NCI-H510A treated with DMSO at 0.1 percent for 48 hours (cell line): Measurements from ENCODE around the gene NADSYN1.

ENCODE experiments used
- DNase-seq: peaks from one replicate; lab custom pipeline; 2025; lab: John Stamatoyannopoulos, UW

The NADSYN1 gene

DNA sequence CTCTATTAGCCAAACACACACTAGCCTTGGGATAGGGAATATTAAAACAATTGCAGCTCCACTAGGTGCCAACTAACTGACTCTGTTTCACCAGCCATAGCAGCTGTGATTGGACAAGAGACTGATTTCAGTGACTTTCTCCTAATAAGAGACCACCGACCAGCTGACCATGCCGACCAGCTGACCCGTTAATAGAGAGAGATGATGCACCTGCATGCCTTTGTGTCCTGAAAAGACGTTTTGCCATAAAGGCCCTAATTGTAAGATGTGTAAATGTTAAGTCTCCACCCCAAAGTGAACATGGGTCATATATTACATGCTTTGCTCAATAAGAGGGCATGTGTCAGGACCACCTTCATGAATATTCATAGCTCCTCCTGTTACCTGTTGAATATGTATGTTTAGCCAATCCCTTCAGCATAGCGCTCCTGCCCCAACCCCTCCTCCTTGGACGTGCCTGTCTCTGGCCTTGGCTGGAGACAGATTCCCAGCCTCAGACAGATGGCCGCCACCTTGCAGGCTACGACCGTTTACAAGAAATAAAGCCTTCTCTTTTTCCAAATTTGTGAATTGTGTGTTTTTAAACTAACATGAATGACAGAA lies 1.3 kb upstream of the NADSYN1 start:
- peak; percentile 50 for DNase-seq

DNA sequence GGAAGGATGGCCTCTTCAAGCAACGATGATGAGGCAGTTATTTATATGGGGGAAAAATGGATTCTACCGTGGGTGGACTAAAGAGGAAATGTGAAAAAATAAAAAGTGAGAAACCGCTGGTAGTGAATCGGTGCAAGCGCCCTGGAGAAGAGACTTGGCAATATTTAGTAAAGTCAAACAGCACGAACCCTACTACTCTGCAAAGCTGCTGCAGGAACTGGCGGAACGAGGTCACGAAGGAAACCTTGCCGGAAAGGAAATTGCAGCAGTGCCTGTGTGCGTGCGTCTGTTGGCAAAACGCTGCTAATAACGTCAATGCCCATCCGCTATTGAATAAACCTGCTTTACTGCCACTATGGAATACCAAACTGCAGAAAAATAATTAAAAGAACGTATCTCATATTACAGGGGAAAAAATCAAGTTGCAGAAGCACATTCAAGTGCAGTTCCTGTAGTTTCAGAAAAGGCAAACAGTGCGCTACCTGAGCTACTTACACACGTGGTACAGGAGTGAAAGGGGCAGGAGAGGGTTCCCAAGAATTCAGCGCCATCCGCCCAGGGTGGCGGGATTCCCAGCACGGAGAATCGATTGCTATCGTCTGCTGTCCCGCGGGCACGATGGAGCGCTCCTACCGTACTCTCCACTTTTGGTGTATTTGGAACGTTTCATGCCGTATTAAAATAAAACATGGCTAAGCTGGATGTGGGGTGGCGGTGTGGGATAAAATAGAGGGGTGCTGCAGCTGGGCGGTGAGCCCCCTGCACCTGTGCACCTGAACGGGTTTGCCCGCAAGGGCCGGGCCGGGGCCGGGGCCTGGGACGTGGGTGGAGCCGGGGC lies 585 bp upstream of the NADSYN1 start:
- DNase-seq = peak; percentile 67

DNA sequence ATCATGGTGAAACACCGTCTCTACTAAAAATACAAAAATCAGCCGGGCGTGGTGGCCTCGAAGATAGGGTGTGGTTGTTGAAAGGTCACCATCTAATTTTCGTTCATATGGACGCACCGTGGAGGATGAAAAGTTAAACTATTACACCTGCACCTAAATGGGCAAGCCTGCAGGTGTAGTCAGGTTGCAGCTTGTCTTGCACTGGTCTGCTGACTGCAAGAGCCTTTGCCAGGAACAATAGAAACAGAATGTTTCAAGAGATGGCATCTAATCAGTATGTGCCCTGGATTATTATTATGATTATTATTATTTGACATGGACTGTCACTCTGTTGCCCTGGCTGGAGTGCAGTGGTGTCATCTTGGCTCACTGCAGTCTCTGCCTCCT lies 908 bp downstream of the NADSYN1 start:
- no peak for DNase-seq

DNA sequence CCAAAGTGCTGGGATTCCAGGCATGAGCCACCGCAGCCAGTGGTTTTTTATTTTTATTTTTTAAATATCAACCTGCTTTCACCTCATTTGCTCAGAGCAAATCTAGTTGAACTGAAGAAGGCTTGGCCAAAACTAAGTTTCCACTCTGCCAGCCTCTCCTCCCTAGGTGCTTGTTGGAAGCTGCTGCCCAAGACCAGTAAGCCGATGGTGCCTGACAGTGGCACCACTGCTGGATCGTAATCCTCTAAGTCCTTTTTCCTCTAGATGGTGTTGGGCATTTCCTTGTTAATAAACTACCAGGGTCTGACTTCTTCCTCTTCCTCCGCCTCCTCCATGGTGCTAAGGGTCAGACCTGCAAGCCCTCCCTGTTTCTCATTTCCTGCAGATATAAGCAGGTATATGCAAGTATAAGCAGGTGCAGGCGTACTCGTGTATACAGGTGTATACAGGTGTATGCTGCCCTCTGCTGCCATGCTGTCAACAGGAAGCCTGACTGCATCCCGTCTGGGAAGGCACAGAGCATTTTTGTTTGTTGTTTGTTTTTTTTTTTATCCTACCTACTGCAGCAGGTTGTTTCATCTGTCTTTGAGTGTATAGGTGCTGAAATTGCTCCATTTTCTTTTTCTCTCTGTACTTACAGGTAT lies 1.6 kb downstream of the NADSYN1 start:
- DNase-seq = peak; percentile 28

DNA sequence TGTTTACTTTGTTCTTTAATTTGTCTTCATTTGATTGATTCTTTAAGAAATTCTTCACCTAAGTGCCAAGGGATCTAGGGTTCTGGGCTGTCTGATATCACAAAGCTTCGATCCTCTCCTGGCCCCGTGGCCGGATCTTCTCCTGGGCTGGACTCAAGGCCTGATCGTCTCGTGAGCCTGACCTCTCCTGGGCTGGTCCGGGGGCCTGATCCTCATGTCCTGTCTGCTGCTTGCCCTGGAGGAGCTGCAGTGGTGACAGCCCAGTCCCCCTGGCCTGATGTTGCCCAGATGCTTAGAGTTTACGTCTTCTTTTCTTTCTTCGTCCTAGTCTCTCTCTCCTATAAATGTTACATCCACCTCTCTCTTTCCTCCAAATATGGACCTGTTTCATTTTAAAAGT lies 3.3 kb downstream of the NADSYN1 start:
- DNase-seq = no peak

DNA sequence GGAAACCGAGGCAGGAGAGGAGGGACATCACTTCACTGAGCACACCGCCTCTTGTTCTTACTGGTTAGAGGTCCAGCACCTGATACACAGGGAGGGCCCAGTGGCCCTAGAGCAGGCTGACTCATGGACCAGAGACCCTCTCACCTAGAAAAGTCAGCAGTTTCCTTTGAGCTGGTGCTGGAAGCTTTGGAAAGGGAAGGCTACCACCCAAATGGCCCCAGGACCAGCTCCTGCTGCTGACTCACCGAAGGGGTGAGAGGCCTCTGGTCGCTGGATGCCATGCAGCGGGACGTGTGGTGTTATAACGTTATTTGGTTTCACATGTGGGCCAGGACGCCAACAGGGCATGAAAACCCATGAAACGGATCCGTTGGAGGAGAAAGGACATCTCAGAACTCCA lies 3.8 kb downstream of the NADSYN1 start:
- no peak for DNase-seq

DNA sequence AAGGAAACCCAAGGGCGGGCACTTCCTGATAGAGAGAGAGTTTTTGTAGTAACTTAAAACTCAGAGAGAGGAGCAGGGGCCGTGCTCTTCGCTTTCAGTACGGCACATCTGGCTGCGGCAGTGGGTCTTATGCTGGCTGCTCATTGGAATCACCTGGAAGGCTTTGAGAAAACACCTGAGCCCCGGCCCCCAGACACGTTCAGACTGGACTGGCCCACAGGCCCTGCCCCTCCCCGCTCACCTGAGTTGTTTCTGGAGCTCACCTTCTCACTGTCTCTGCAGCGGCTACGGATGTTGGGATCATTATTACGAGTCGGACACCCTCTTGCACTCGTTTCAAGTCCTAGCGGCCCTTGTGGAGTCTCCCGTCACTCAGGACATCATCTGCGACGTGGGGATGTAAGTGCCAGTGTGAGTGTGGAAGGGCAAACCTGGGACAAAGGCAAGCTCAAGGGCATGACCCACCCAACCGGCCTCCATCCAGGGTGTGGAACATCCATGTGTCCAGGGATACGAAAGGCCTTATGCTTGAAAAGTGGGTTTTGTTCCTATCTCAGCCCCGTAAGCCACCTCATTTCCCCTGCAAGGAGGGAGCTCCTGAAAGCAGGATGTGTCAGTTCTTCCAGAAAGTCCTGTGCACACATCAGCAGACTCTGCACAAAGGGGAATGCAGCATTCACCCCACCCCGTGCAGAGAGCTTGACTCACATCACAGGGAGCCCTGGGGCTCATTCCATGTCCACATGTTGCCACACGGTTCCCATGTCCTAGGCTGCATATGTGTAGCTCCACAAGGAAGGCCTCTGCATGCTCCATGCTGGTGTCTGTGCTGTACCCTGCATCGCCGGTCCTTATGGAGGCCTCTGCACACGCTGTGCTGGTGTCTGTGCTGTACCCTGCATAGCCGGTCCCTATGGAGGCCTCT lies 5.4 kb downstream of the NADSYN1 start:
- DNase-seq = no peak

DNA sequence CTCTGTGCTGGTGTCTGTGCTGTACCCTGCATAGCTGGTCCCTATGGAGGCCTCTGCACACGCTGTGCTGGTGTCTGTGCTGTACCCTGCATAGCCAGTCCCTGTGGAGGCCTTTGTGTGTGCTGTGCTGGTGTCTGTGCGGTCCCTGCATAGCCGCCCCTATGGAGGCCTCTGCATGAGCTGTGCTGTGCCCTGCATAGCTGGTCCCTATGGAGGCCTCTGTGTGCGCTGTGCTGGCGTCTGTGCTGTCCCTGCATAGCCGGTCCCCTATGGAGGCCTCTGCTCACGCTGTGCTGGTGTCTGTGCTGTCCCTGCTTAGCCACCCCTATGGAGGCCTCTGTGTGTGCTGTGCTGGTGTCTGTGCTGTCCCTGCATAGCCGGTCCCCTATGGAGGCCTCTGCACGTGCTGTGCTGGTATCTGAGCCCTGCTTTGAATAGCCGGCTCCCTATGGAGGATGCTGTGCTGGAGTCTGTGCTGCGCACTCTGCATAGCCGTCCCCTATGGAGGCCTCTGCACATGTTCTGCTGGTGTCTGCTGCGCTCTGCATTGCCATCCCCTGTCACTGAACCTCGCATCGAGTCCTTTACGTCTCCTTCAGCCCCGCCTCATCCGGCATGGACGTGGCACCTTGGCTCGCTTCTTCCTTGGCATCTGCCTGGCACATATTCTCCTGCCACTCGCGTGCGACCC lies 6.2 kb downstream of the NADSYN1 start:
- DNase-seq = no peak

DNA sequence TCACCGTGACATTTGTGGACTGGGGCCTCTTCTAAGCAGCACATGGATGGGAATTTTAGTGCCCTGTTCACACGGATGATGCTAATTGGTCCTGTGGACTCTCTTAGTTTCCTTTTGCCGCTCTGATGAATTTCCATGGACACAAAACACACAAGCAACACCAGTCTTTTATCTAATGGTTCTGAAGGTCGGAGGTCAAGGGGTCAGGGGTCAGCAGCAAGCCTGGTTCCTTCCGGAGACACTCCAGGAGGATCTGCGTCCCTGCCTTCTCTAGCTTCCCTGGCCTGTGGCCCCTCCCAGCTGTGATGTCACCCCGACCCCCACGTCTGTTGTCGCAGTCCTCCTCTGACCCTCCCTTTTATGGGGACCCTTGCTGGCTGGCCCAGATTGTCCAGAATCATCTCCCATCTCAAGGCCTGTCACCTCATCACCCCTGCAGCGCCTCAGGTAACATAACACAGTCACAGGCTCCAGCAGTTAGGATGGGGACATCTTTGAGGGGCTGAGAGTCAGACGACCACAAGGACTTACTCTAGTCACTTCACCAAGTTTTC lies 6.8 kb downstream of the NADSYN1 start:
- DNase-seq = no peak

DNA sequence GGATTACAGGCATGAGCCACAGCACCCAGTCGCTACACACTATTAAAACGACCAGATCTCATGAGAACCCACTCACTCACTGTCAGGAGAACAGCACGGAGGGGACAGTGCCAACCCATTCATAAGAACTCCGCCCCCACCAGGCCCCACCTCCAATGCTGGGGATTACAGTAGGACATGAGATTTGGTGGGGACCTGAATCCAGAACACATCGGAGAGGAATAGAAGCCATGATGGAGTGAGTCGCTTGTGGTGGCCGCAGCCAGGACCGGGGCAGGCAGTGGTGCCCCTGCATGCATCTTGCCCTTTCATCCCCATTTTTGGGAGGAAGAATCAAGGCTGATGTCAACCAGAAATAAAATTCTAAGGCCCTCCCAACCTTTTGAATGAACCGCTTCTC lies 8.7 kb downstream of the NADSYN1 start:
- DNase-seq = no peak

DNA sequence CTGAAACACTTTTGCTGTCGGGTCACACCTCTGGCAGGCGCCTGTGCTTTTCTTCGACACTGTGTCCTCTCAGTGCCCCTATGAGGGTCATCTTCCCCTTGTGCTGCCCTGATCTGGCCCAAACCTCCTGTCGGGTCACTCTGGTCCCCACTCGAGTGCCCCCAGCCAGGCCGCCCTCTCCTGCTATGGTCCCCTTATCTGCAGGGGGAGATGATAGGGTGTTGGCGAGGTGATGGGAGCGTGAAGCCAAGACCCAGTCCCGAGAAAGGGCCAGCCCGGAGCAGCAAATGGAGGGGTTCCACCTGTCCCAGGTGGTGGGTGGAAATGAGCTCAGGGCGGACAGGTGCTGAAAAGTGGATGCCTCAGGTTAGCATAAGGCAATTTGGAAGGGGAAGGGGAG lies 9.7 kb downstream of the NADSYN1 start:
- no peak for DNase-seq

DNA sequence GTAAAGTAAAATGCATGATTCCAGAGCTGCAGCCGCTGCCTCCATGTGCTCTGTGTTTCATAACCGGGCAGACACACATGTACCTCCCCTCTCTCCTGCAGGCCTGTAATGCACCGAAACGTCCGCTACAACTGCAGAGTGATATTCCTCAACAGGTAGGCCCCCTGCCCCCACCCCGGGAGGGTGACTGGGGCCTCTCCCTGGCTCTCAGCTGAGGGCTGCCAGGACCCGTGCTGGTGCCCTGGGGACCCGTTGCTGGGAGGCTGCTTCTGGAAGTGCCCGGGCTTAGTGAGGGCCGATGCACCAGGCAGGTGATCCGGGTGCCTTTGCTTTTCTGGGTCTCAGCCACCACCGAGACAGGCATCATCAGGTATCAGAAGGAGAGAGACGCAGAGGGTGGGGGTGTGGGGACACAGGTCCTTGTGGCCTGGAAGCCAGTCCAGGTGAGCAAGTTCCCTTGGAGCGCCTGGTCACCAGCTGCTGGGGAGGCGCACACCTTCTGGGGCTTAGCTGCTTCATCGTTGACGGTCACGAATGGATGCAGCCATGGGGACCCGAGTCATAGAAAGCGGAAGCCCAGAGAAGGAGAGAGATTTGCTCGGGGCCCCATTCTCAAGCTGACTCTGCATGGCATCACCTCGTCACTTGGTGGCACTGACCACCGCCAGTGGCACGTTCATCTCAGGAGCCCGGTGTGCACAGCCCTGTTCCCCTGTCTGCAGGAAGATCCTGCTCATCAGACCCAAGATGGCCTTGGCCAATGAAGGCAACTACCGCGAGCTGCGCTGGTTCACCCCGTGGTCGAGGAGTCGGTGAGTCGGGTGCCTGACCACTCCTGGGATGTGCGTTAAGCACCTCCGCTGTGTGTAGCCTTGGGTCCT lies 10.6 kb downstream of the NADSYN1 start:
- no peak for DNase-seq

DNA sequence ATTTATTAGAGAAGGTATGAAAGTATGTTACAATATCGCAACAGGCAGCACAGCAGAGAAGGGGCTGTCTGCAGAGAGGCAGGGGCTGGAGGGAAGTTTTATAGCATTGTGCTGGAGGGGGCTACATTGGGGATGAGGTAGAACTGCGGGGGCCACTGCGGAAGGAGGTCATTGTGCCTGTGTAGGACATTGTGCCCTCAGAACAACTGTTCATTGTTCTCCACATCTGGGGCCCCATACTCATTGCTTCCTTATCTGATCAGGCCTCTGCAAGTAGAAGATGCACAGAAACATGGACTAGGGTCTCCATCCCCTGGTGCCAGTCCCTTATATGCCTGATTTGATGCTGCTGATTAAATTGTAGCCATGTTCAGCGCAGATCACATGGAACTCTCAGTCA lies 12.1 kb downstream of the NADSYN1 start:
- DNase-seq = no peak

DNA sequence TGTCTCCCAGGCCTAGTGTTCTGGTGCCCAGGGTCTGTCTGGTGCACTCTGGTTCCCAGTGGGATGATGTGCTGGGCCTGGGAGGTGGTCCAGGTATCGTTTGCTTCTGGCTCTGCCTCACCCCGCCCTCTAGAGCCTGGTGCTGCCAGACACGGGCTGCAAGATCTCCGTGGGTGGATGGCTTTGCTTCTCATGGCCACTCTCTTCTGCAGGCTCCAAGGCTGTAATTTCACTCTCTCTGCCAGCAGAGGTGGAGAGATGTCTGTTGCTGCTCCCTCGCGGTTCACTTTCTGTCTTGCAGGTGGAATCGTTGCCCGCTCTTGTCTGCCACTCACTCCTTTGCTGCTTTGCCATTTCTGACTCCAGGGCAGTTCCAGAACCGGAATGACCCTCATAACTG lies 13.4 kb downstream of the NADSYN1 start:
- no peak for DNase-seq

DNA sequence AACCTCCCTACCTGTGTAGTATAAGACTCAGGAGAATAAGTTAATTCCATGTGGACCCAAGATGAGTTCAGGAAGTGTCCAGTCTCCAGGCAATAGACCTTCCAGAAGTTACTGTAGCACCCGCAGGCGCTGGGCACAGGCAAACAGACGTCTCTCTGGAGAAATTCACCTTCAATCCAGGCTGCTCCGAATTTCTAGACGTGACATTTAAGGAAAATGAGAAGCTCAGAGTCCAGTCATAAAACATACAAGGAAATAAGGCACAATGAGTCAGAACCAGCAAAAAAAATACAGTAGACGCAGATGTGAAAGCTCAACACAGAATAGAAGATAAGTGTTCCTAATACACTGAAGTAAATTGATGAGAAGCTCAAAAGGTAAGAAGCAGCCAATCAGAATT lies 14.2 kb downstream of the NADSYN1 start:
- DNase-seq = no peak

DNA sequence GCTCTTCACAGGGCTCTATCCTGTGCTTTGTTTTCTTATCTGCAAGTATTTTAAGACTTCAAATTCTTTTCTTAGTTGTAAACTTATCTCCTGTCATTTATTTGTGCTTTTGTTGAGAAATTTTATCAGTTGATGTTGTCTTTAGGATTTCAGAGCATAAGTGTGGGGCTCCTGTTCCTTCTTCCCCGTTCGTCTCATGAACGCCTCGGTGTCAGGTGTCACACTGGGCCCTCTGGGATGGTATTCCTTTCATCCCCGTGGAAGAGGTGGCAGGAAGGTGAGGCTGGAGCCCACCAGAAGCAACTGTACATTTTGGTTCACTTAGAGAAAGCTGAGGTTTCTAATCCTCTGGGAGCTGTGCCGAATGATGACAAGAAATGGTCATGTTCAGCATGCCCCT lies 17.9 kb downstream of the NADSYN1 start:
- no peak for DNase-seq

DNA sequence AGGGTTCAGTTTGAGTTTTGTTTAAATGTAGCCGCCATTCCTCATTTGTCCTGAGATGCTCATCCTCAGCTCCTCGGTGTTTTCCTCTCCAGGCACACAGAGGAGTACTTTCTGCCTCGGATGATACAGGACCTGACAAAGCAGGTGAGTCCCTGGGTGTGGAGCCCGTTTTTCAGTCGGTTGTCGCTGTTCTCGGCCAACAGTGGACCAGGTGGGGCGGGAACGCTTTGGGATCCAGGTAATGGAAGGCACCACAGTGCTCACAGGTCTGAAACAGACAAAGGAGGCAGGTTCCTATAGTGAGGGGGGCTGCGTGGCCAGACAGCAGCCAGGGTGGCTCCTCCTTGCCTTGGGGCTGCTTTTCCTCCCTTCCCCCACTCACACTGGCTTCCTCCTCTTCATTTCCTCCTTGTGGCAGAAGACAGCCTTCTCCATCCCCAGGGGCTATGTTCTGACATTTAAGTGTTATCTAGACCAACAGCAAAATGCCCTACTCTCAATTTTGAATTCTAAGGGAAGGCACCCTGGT lies 19.4 kb downstream of the NADSYN1 start:
- no peak for DNase-seq

DNA sequence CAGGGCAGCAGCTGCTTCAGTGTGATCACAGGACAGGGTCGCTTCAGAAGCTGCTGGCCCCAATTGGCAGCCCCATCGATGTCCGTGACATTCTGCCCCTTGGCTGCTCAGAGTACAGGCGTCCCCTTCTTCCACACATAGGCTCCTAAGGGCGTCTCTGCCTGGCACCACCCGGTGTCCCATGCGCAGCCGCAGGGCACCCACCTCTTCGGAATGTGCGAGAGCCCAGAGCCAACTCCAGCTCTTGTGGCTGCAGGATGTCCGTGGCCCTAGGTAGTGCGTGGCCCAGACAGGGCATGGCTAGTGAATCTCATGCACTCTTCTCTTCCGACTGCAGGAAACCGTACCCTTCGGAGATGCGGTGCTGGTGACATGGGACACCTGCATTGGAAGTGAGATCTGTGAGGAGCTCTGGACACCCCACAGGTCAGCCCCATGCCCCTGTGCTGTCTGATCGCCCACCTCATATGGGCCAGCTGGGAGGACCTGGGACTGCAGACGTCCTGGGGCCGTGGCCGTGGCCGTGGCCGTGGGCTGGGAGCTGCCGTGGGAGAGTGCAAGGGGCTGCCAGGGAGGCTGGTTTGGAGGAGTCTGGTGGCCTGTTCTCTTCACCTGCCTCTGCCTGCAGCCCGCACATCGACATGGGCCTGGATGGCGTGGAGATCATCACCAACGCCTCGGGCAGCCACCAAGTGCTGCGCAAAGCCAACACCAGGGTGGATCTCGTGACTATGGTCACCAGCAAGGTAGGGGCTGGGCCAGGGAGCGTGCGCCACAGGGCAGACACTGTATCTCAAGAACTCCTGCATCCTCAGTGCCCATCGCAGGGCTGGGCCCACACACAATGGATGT lies 20.2 kb downstream of the NADSYN1 start:
- DNase-seq = no peak

DNA sequence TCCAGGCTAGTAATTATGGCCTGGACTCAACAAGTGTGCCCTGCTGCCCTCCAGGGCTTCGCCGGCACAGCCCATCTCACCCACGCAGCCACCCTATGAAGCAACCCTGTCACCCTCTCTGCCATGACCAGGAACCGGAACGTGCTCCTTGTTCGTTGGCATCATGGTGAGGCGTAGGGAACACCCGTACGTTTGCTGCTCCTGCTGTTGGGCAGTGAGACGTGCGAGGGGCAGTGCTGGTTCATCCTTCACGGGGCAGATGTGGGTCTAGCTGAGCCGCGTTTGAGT lies 20.7 kb downstream of the NADSYN1 start:
- DNase-seq = no peak
